Bronchial epithelial cell (primary cell): Measurements from ENCODE around the gene DEFB124. TPM values are rescaled to one million over a fixed set of nuclear protein-coding genes. Genes with fewer than 3 reads are reported as not detected.

ENCODE experiments used
- DNase-seq: peaks from one replicate; pipeline ENCODE4 v3.0.0-alpha.2; 2010; ENCODE audit warnings: low read depth
- FAIRE-seq: peaks from 2 replicates; lab custom pipeline; 2011; peaks lifted over from hg19 to GRCh38; lab: Jason Lieb, UNC
- H3K27me3 ChIP-seq: 2 replicates; pipeline ENCODE4 v1.5.1; 2011; ENCODE audit warnings: low read length; ENCODE audit not compliant: control insufficient read depth, insufficient read depth
- H3K36me3 ChIP-seq: 2 replicates; pipeline ENCODE4 v1.5.1; 2011; ENCODE audit warnings: low read length; ENCODE audit not compliant: control insufficient read depth, insufficient read depth
- H3K4me3 ChIP-seq: 2 replicates; pipeline ENCODE4 v1.5.1; 2011; ENCODE audit warnings: mild to moderate bottlenecking, low read depth, low read length, control low read depth
- CTCF ChIP-seq: IDR thresholded peaks from 2 replicates; pipeline ENCODE4 v1.5.1; 2011; ENCODE audit warnings: mild to moderate bottlenecking, moderate library complexity, low read length, control low read depth, inconsistent platforms; ENCODE audit not compliant: insufficient read depth, severe bottlenecking
- total RNA-seq: library from RNA; depleted of rRNA; stranded (reverse); fragments of >200 nt; gene quantifications from 2 replicates; pipeline ENCODE4 v1.2.1, GENCODE V29; 2014

Gene DEFB124
- total RNA-seq, 1 donor from 2014 or later: not detected

GRCh38 chr20:31476643-31477215, 1.8 kb upstream of the DEFB124 start:
- H3K27me3 ChIP-seq: peaks cover 4% of the 10 kb centered on the region
- FAIRE-seq (no peak), DNase-seq (no peak)
- TF ChIP-seq CTCF: no peak
- no peaks in the 10 kb centered on the region for H3K36me3 ChIP-seq
- H3K4me3 ChIP-seq: no peak overlapping the region

GRCh38 chr20:31476294-31476585, 1.3 kb upstream of the DEFB124 start:
- Histone ChIP-seq H3K36me3 (no peaks in the 10 kb centered on the region), H3K27me3 (peaks cover 4% of the 10 kb centered on the region), H3K4me3 (no peak overlapping the region)
- FAIRE-seq (no peak), DNase-seq (no peak)
- no peak for TF ChIP-seq CTCF

GRCh38 chr20:31475472-31476293, 756 bp upstream of the DEFB124 start:
- no peak for TF ChIP-seq CTCF
- FAIRE-seq (no peak), DNase-seq (no peak)
- H3K4me3 ChIP-seq: no peak overlapping the region
- H3K36me3 ChIP-seq: no peaks in the 10 kb centered on the region
- peaks cover 4% of the 10 kb centered on the region for H3K27me3 ChIP-seq

- no peaks in the 10 kb centered on the region for H3K36me3 ChIP-seq
- TF ChIP-seq CTCF: no peak
- FAIRE-seq (no peak), DNase-seq (no peak)
- H3K27me3 ChIP-seq: peaks cover 4% of the 10 kb centered on the region
- no peak overlapping the region for H3K4me3 ChIP-seq
Observed at GRCh38 chr20:31474097-31474436, 860 bp downstream of the DEFB124 start.

- no peak for DNase-seq
- no peak for TF ChIP-seq CTCF
- Histone ChIP-seq H3K4me3 (no peak overlapping the region), H3K27me3 (peaks cover 4% of the 10 kb centered on the region), H3K36me3 (no peaks in the 10 kb centered on the region)
- FAIRE-seq: no peak
Observed at GRCh38 chr20:31473331-31474096, 1.4 kb downstream of the DEFB124 start.
